Tibial artery (tissue), 4 donors: Measurements from ENCODE around the gene IL12RB1.
A peak's percentile ranks its signal among the peaks of the same experiment; 100 is the strongest.

ENCODE experiments used
- DNase-seq, 2 donors: peaks; one replicate each; pipeline ENCODE4 v3.0.0-alpha.2; 2019
- H3K27ac ChIP-seq, 2 donors: fragments of 200-600 bp; sonication (generic) in 1 of 2; 1 replicate in 1 of 2; 2 replicates in 1 of 2; pipeline ENCODE4 v1.5.1; 2018 to 2019; ENCODE audit warnings: mild to moderate bottlenecking in 1 of 2
- H3K27me3 ChIP-seq, 2 donors: fragments of 200-600 bp; sonication (generic) in 1 of 2; one replicate each; pipeline versions ENCODE4 v1.5.1 to v1.6.0; 2016 to 2019
- H3K36me3 ChIP-seq, 3 donors: fragments of 200-600 bp; sonication (generic) in 2 of 3; one replicate each; pipeline ENCODE4 v1.5.1; 2016 to 2019; ENCODE audit warnings: mild to moderate bottlenecking in 2 of 3
- H3K4me1 ChIP-seq, 4 donors: fragments of 200-600 bp; sonication (generic) in 2 of 4; 1 replicate in 3 of 4; 2 replicates in 1 of 4; pipeline ENCODE4 v1.5.1; 2016 to 2019
- H3K4me3 ChIP-seq, 2 donors: fragments of 200-600 bp; sonication (generic) in 1 of 2; 1 replicate in 1 of 2; 2 replicates in 1 of 2; pipeline ENCODE4 v1.5.1; 2018 to 2019; ENCODE audit warnings: mild to moderate bottlenecking in 2 of 2
- H3K9me3 ChIP-seq, 3 donors: fragments of 200-600 bp; sonication (generic) in 1 of 3; one replicate each; pipeline ENCODE4 v1.5.1; 2016 to 2019
- CTCF ChIP-seq, 2 experiments: fragments of 200-600 bp in 1 of 2; fragments of 450-650 bp in 1 of 2; IDR thresholded peaks; one replicate each; pipeline ENCODE4 v1.5.1; 2017 to 2019; ENCODE audit warnings: antibody characterized with exemption in 2 of 2, mild to moderate bottlenecking in 1 of 2, moderate library complexity in 1 of 2
- intact Hi-C: fragments of 100-400 bp; cut with DNase I; formaldehyde crosslinking; loops from one replicate; pipeline ENCODE4 v1.15.0; 2023; ENCODE audit warnings: low total_unique reads

IL12RB1 gene

GRCh38 chr19:18112989-18113478 lies 26.3 kb upstream of the IL12RB1 start:
- H3K9me3 ChIP-seq: no peaks in the 10 kb centered on the region
- no peak overlapping the region for H3K4me3 ChIP-seq
- peak; percentile 70 to 76 for TF ChIP-seq CTCF (IDR thresholded peaks at IDR 0.05)
- no peak overlapping the region for H3K27ac ChIP-seq
- intact Hi-C loops: no loop called here
- H3K27me3 ChIP-seq: no peaks in the 10 kb centered on the region
- peaks cover 0 to 31% (median 25%) of the 10 kb centered on the region in 4 donors for H3K4me1 ChIP-seq
- H3K36me3 ChIP-seq: no peaks in the 10 kb centered on the region
- peak; percentile 78 to 89 for DNase-seq

GRCh38 chr19:18110609-18111232 lies 24.0 kb upstream of the IL12RB1 start:
- intact Hi-C loops: no loop called here
- H3K27ac ChIP-seq: peak overlapping the region; percentile 62 to 79
- DNase-seq: no peak

GRCh38 chr19:18109733-18110608 lies 23.2 kb upstream of the IL12RB1 start:
- H3K27ac ChIP-seq: peak overlapping the region; percentile 62 to 79
- H3K9me3 ChIP-seq: no peaks in the 10 kb centered on the region
- H3K27me3 ChIP-seq: no peaks in the 10 kb centered on the region
- TF ChIP-seq CTCF (IDR thresholded peaks at IDR 0.05): no peak
- H3K4me3 ChIP-seq: peak overlapping the region; percentile 66 to 89
- intact Hi-C loops: no loop called here
- H3K4me1 ChIP-seq: peaks cover 0 to 21% (median 16%) of the 10 kb centered on the region in 4 donors
- H3K36me3 ChIP-seq: no peaks in the 10 kb centered on the region
- DNase-seq: peak; percentile 46 to 79

More at GRCh38 chr19:18110609-18111232, 24.0 kb upstream of the IL12RB1 start:
- Histone ChIP-seq H3K9me3 (no peaks in the 10 kb centered on the region), H3K4me3 (peak overlapping the region; percentile 66 to 89), H3K4me1 (peaks cover 0 to 18% (median 16%) of the 10 kb centered on the region in 4 donors), H3K27me3 (no peaks in the 10 kb centered on the region), H3K36me3 (no peaks in the 10 kb centered on the region)
- no peak for TF ChIP-seq CTCF (IDR thresholded peaks at IDR 0.05)

GRCh38 chr19:18109341-18109732 lies 22.6 kb upstream of the IL12RB1 start:
- no peak for TF ChIP-seq CTCF (IDR thresholded peaks at IDR 0.05)
- no peaks in the 10 kb centered on the region for H3K36me3 ChIP-seq
- H3K27ac ChIP-seq: peak overlapping the region; percentile 62 to 79
- H3K9me3 ChIP-seq: no peaks in the 10 kb centered on the region
- no peak for DNase-seq
- H3K4me1 ChIP-seq: peaks cover 0 to 27% (median 21%) of the 10 kb centered on the region in 4 donors
- peak overlapping the region; percentile 66 to 89 for H3K4me3 ChIP-seq
- H3K27me3 ChIP-seq: no peaks in the 10 kb centered on the region
- intact Hi-C loops: no loop called here

GRCh38 chr19:18108897-18109296 lies 22.2 kb upstream of the IL12RB1 start:
- Histone ChIP-seq H3K9me3 (no peaks in the 10 kb centered on the region), H3K4me3 (no peak overlapping the region), H3K27ac (peak overlapping the region; percentile 62 to 79), H3K27me3 (no peaks in the 10 kb centered on the region), H3K4me1 (peaks cover 0 to 31% (median 23%) of the 10 kb centered on the region in 4 donors), H3K36me3 (no peaks in the 10 kb centered on the region)
- no peak for TF ChIP-seq CTCF (IDR thresholded peaks at IDR 0.05)
- intact Hi-C loops: no loop called here
- DNase-seq: no peak
